ENCODE measurements around the gene CDH13.

Gene CDH13

GRCh38 chr16:83615141-83615952 lies 988.6 kb downstream of the CDH13 start:
- DNase-seq (ENCODE audit: low read depth in 2 of 2) = no peak

GRCh38 chr16:83615953-83616350 lies 989.2 kb downstream of the CDH13 start:
- no peak for DNase-seq (ENCODE audit: low read depth in 2 of 2)

DNA sequence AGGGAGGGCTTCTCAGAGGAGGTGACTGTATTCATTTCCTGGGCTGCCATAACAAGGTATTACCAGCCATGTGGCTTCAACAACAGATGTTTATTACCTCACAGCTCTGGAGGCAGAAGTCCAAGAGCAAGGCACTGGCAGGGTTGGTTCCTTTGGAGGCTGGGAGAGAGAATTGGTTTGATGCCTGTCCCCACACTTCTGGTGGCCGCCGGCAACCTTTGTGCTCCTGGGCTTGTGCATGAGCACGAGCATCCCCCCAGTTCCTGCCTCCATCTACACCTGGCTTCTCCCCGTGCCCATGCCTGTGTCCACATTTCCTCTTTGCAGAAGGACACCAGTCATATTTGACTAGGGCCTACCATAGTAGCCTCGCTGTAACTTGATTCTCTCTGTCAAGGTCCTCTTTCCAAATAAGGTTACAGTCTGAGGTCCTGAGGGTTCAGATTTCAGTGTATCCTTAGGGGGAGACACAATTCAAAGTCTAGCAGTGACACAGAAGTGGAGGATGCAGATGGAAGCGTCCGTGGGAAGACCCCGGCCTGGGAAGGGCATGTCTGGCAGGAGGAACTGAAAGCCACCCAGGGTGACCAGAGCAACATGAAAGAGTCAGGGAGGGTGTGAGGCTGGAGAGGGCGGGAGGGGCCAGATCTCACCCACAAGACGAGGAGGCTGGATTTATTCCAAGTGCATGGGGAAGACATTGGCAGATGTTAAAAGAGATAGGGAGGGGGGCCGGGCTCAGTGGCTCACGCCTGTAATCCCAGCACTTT lies 992.8 kb downstream of the CDH13 start:
- DNase-seq (ENCODE audit: low read depth in 2 of 2) = no peak

DNA sequence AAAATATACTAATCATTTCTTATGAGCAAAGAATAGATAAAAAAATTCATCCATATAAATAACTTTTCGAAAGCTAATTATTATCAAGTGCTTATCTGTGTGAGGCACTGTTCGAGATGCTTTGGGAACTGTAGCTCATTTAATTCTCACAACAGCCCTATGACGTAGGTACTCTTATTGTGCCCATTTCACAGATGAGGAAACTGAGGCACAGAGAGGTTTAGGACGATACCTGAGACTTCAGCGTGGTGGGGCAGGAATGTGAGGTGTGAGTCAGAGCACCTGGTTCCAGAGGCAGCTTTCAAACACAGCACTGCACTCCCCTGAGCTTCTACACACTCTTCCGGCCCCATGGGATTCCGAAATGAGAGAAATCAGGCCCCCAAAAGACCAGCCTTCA lies 995.2 kb downstream of the CDH13 start:
- no peak for DNase-seq (ENCODE audit: low read depth in 2 of 2)

GRCh38 chr16:83623091-83623730 lies 996.4 kb downstream of the CDH13 start:
- DNase-seq (ENCODE audit: low read depth in 2 of 2) = no peak

DNA sequence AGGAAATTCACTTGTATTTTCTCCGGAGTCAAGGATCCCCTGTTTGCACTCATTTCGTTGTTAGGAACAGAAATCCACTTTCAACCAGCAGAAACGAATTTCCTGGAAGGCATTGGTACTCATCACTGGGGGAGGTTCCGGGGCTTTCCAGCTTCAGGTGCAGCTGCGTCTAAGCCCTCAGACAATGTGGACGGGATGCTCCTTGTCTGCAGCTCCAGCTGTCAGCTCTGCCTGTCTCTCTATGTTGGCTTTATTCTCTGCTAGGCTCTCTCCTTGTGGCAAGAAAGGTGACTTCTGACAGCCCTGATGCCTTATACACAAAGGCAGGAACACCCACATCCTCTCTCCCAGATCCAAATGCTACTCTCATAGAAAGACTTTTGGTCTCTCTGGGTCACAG lies 997.1 kb downstream of the CDH13 start:
- DNase-seq (ENCODE audit: low read depth in 2 of 2) = no peak

DNA sequence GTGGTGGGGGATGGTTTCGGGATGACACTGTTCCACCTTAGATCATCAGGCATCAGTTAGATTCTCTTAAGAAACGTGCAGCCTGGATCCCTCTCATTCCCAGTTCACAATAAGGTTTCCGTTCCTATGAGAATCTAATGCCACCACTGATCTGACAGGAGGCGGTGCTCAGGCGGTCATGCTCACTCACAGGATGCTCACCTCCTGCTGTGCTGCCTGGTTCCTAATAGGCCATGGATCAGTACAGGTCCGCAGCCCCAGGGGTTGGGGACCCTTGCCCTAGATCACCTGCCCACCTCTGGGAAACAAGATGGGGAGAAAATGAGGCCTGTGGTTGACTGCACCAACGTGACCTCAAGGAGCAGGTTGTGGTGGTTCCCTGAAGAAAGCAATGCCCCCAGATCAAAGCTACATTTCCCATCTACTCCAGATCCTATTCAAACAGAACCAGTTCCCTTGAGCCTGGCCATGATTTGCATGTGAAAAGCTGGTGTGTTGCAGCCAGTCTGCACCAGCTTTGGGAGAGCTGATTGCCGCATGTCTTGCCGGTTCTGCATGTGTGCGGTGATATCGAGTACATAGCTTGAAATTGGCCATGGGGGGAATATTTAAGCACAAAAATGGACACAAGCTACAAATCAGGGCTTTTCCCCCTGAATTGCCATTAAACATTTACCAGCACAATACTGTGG lies 997.8 kb downstream of the CDH13 start:
- DNase-seq (ENCODE audit: low read depth in 2 of 2) = no peak

DNA sequence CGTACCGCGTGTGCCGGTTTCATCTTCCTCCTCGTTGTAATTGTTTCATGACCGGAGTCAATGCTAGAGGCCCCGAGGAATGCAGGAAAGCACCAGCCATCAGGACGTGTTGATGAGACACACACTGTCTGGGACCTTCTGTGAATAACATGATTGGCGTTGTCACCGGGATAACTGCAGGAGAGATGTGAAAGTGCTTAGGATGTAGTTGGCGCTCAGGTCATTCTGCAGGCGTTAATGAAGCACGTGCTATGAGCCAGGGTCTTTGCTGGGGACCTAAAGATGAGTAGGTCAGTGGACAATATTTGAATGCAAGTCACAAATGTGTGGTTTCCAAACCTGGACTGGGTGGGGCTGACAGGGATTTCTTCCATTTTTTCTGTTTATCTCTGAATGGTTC lies 999.4 kb downstream of the CDH13 start:
- DNase-seq (ENCODE audit: low read depth in 2 of 2) = no peak

- DNase-seq (ENCODE audit: low read depth in 2 of 2) = no peak
Measured at GRCh38 chr16:83626676-83627075, 999.9 kb downstream of the CDH13 start.

GRCh38 chr16:83627996-83628395 lies 1001.2 kb downstream of the CDH13 start:
- no peak for DNase-seq (ENCODE audit: low read depth in 2 of 2)

- DNase-seq (ENCODE audit: low read depth in 2 of 2) = no peak
Measured at GRCh38 chr16:83629426-83629825, 1002.7 kb downstream of the CDH13 start.

DNA sequence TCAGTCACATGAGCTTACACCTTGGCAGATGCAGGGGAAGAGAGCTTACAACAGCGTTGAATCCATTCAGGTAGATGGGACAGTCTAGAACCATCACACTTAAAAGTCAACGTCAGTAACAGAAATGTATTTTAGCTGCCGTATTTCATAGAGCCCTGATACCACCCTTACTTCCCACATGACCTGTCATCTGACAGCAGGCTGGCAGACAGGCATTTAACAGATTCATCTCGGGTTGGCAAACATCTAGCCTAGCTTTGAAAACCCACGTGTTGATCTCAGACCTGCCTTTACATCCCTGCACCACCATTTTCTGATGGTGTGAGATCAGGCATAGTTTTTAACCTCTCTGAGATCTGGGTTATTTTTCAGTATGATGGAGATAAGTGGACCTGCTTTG lies 1003.1 kb downstream of the CDH13 start:
- no peak for DNase-seq (ENCODE audit: low read depth in 2 of 2)

DNA sequence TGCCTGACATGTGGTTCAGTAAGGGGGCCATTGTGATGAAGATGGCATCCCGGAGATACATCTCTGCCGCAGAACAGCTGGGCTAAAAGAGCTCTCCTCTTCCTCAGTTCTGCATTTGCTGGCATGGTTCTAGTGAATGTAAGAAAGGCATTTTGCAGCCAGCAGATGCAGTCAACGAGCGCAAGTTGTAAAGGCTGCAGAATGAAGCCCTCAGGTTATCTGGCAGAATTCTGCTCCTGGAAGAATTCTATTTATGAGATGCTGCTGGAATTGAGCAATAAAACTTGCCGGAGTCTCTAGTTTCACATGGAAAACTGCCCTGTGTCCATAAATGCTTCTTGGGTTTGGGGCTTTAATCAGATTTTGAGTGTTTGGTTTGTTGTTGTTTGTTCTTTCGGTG lies 1004.2 kb downstream of the CDH13 start:
- no peak for DNase-seq (ENCODE audit: low read depth in 2 of 2)

DNA sequence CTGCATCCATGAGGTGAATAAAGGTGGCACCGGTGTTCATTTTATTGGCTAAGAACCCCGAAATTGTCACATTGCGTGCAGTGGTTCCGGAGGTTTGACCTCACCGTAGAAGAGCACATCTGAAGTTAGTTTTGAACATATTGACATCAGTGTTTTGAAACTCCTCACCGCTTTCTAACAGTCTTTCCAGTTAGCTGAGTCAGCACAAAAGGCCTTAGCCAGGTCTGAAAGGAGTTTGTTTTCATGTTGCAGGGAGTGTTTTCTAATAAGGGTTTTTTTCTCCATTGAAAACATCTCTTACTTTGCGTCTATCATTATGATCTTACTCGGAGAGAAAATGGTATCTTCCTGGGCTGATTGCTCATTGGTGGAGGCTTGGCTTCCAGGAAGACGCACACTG lies 1006.5 kb downstream of the CDH13 start:
- DNase-seq (ENCODE audit: low read depth in 2 of 2) = no peak

DNA sequence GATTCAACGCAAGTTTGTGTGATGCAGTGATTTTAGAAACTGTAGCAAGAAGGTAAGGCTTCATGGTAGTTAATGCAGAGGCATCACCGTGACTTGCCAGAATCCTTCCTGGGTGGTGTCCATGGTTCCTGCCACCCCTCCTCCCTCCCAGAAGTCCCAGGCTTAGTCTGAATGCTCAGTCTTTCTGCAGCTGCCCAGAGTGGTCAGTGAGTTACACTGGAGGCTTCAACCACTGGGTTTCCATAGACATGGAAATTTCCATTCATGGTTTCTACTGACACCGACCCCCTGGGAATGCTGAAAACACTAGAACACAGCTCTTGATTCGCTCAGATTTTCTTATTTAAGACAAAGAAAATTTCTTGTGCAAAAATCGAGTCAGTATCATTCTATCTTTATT lies 1021.6 kb downstream of the CDH13 start:
- DNase-seq (ENCODE audit: low read depth in 2 of 2) = no peak

DNA sequence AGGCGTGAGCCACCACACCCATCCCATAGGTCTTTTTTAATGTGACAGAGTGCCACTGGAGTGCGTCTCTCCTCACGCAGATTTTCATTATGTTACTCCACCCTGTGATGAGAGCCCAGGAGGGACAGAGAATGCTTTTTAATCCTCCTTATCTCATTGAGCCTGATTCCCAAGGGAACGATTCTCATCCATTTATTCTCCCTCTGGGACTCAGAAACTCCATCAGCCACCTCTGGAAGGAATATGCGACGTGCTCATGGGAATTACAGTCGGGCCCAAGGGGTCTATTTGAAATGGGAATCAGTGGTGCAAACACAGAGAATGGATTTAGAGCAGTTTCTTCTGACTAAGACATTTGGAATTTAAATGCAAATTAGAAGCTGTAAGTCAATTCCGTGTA lies 1025.1 kb downstream of the CDH13 start:
- DNase-seq (ENCODE audit: low read depth in 2 of 2) = no peak

GRCh38 chr16:83652943-83653342 lies 1026.2 kb downstream of the CDH13 start:
- no peak for DNase-seq (ENCODE audit: low read depth in 2 of 2)

DNA sequence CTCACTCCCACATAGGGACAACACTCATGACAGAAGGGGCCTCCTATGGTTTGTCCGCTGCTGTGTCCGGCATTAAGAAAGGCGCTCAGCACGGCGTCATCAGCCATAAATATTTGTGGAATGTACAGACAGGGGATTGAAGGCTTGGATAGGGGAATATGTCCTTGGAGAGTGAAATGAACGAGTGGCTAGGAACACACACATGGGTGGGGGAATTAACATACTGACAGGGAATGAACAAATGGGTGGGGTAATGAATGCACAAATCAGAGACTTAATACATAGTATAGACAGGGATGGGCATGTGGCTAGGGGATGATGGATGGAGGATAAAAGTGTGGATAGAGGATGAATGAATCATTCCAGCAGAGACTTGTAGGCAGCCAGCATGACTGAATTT lies 1027.0 kb downstream of the CDH13 start:
- DNase-seq (ENCODE audit: low read depth in 2 of 2) = no peak

- DNase-seq (ENCODE audit: low read depth in 2 of 2) = no peak
Measured at GRCh38 chr16:83660282-83660681, 1033.5 kb downstream of the CDH13 start.

DNA sequence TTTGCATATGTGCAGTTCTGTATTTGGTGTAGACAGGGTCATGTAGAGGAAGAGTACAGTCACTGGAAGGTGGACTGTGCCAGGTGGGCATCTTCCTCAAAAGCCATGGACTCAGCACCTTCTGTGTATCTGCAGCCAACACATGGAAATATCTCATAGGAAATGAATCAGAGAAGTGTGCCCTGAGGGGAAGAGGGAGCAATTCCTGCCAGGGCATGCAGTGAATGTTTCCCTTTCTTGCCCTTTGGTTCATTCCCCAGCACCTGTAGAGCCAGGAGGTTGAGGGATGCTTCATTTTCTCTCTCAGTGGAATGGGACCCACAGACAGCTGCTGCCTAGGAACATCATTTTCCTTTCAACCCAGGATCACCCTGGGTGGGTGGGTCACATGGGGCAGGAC lies 1034.9 kb downstream of the CDH13 start:
- no peak for DNase-seq (ENCODE audit: low read depth in 2 of 2)

GRCh38 chr16:83666449-83666848 lies 1039.7 kb downstream of the CDH13 start:
- no peak for DNase-seq (ENCODE audit: low read depth in 2 of 2)

DNA sequence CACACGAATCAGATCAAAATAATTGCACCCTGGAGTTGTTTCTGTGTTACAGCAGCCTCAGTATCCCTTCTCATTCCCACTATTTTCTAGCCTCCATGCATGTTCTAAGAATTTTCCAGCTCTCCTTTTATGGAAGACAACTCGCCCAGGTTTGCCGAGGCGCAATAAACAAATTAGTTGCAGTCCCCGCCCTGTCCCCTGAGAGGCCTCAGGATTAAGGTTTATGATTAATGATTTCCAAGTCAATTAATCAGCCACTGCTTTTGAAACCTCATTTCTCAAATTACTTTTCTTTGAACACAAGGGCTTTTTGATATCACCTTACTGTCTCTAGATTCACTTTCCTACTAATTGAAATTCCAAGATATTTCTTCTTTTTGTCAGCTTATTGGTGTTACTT lies 1042.7 kb downstream of the CDH13 start:
- no peak for DNase-seq (ENCODE audit: low read depth in 2 of 2)
